Stimulated activated naive CD8-positive, alpha-beta T cell treated with anti-CD3 and anti-CD28 coated beads, Interleukin-15, Interleukin-2, amounts not matched to agents 100 ng/mL and 50 ng/mL, for 24 hours (primary cell): ENCODE results near the gene BACE1.

Experiments used
- H3K27ac Mint-ChIP-seq: one replicate; pipeline ENCODE4 v1.8.0; 2021; ENCODE audit warnings: mild to moderate bottlenecking, mixed read lengths
- H3K27me3 Mint-ChIP-seq: one replicate; pipeline ENCODE4 v1.8.0; 2021; ENCODE audit warnings: mixed read lengths
- H3K36me3 Mint-ChIP-seq: one replicate; pipeline ENCODE4 v1.8.0; 2021; ENCODE audit warnings: low read depth, mixed read lengths
- H3K4me1 Mint-ChIP-seq: one replicate; pipeline ENCODE4 v1.8.0; 2021; ENCODE audit warnings: low read depth, mixed read lengths
- H3K4me3 Mint-ChIP-seq: one replicate; pipeline ENCODE4 v1.8.0; 2021; ENCODE audit warnings: mild to moderate bottlenecking, mixed read lengths
- H3K9me3 Mint-ChIP-seq: one replicate; pipeline ENCODE4 v1.8.0; 2021; ENCODE audit warnings: mixed read lengths

The BACE1 gene

DNA sequence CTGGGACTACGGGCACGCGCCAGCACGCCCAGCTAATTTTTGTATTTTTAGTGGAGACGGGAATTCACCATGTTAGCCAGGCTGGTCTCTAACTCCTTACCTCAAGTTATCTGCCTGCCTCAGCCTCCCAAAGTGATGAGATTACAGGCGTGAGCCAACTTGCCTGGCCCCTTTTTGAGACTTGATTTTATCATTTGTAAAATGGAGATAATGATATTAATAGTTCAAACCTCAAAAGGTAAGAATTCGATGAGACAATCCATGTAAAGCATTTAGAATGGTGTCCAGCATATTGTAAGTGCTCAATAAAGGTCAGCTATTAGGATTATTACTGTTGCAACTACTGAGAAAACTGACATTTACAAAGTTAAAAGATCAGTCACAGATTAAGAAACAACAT is 2.7 kb upstream of the BACE1 start:
- Mint-ChIP-seq H3K36me3 (no peaks in the 10 kb centered on the region), H3K27ac (no peak overlapping the region), H3K4me1 (peaks cover 6% of the 10 kb centered on the region), H3K4me3 (no peak overlapping the region), H3K9me3 (no peaks in the 10 kb centered on the region), H3K27me3 (peaks cover 38% of the 10 kb centered on the region)

DNA sequence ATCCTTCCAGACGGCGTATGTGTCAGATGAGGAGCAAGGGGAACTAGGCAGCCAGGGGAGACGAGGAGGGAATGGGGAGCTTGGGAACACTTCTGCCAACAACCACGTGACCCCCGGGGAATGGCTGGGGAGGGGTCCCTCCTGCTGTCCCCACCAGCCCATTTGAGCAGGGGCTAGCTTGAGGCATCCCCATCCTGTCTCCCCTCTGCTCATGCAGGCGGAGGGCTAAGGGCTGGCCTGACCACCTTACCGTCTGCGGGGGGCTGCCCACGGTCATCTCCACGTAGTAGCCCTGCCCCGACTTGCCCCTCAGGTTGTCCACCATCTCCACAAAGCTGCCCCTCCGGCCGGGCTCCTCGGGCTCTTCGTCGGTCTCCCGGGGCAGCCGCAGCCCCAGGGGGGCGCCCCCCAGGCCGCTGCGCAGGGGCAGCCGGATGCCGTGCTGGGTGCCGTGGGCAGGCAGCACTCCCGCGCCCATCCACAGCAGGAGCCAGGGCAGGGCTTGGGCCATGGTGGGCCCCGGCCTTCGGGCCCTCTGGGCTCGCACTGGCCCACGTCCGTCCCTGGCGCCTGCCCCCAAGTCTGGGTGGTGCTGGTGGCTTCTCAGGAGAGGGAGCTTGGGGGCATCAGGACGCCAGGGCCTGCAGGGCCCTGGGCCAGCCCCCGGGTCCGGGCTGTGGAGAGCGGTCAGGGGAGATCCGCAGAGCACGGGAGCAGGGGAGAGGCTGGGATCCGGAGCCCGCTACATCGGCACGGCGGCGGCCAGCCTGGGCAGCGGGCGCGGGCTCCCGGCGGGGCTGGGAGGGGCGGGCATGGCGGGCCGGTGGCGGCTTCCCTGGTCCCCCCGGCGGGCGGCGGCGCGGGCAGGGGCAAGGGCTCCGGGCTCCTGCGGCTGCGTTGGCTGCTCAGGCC is 515 bp downstream of the BACE1 start:
- Mint-ChIP-seq H3K36me3 (no peaks in the 10 kb centered on the region), H3K27ac (peak overlapping the region; percentile 16), H3K27me3 (peaks cover 44% of the 10 kb centered on the region), H3K9me3 (no peaks in the 10 kb centered on the region), H3K4me3 (peak overlapping the region; percentile 79), H3K4me1 (peaks cover 6% of the 10 kb centered on the region)

- peaks cover 44% of the 10 kb centered on the region for H3K27me3 Mint-ChIP-seq
- H3K4me3 Mint-ChIP-seq = peak overlapping the region; percentile 53
- peak overlapping the region; percentile 16 for H3K27ac Mint-ChIP-seq
- peaks cover 6% of the 10 kb centered on the region for H3K4me1 Mint-ChIP-seq
- H3K9me3 Mint-ChIP-seq = no peaks in the 10 kb centered on the region
- H3K36me3 Mint-ChIP-seq = no peaks in the 10 kb centered on the region
Observed at GRCh38 chr11:117314840-117315239, 1.2 kb downstream of the BACE1 start.

DNA sequence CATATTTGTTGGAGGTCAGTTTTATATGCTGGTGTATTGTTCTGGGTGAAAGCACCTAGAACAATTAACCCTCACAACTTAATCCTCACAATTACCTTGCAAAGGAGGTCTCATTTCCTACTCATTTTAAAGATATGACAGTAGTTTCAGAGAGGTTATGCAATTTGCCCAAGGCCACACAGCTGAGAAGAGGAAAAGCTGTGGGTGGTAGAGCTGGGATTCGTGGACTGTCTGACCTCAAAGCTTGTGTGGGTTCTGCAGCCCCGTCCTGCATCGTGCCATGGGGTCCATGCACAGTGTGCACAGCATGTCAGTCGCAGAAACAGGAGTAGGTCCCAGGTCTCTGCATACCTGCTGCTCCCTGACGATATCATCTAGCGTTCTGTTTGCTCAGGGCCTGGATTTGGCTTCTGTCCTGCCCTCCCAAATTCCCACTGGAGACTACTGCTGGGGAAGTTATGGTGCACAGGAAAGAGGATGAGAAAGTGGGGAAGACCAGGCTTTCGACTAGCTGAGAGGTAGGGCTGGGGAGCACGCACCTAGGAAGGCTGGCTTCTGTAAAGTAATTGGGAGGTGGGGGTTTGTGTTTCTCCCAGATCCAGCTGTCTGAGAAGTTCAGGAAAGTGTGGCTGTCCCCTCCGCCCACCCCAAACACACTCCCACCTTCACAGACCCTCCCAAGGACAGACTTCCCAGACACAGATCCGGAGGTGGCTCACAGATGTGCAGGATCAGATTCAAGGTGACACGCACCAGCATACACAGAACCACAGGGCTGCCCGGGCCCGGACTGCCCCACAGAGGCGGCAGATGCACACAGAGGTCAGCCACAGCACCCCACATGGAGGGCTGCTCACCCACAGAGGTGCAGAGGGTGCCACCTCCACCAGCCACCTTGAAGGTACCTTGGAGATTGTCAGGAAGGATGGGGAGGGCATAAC is 2.0 kb downstream of the BACE1 start:
- Mint-ChIP-seq H3K4me1 (peaks cover 6% of the 10 kb centered on the region), H3K36me3 (no peaks in the 10 kb centered on the region), H3K27ac (no peak overlapping the region), H3K27me3 (peaks cover 42% of the 10 kb centered on the region), H3K4me3 (peak overlapping the region; percentile 23), H3K9me3 (no peaks in the 10 kb centered on the region)

DNA sequence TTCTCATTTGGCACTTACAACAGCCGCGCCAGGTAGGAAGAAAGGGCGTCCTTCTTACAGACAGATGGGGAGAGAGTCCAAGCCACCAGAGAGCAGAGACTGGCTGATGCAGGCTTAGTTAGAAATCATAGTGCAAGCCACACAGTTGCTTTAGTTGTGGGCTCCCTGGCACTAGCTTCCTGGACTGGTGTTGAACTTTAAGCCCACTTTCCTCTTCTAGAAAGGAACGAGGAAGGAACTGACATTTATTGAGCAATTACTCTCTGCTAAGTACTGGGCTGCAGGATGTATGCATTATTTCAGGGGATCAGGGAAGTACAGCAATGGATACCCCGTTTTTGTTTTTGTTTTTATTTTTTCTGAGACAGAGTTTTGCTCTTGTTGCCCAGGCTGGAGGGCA is 3.0 kb downstream of the BACE1 start:
- Mint-ChIP-seq H3K4me1 (peaks cover 6% of the 10 kb centered on the region), H3K4me3 (no peak overlapping the region), H3K36me3 (no peaks in the 10 kb centered on the region), H3K9me3 (no peaks in the 10 kb centered on the region), H3K27me3 (peaks cover 37% of the 10 kb centered on the region), H3K27ac (no peak overlapping the region)

GRCh38 chr11:117309310-117309709 is 6.7 kb downstream of the BACE1 start:
- Mint-ChIP-seq H3K4me3 (no peak overlapping the region), H3K27ac (no peak overlapping the region), H3K9me3 (no peaks in the 10 kb centered on the region), H3K4me1 (no peaks in the 10 kb centered on the region), H3K36me3 (no peaks in the 10 kb centered on the region), H3K27me3 (peaks cover 12% of the 10 kb centered on the region)

GRCh38 chr11:117305145-117305544 is 10.9 kb downstream of the BACE1 start:
- Mint-ChIP-seq H3K27me3 (no peaks in the 10 kb centered on the region), H3K36me3 (no peaks in the 10 kb centered on the region), H3K27ac (no peak overlapping the region)

DNA sequence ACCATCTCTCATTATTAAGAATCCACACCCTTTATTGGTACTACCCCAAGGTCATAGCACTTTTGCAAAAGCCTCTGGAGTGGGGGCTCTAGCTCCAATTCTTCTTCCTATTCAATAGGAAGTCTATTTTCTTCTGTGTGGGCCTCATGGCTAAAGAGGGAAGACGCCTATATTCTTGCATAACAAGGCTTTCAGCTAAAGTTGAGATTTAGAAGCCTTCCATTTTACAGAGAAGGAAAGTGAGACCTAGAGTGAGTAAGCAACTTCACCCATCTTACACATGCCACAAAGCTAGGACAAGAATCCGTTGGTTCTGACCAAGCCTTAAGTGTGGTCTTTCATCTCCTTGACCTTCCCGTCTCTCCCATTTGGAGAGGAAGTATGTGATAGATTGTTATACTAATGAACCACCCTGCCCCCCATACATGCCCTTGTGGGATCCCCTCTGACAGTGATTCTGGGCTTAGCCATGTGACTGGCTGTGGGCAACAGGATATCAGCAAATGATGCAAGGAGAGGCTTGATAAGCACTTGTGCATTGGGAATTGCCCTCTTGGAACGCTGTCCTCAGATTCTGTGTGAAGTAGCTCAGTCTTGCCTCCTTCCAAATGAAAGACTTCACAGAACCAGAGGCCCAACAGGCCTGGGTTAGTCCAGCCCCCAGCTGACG is 12.3 kb downstream of the BACE1 start:
- no peaks in the 10 kb centered on the region for H3K4me1 Mint-ChIP-seq
- H3K9me3 Mint-ChIP-seq = no peaks in the 10 kb centered on the region
- no peak overlapping the region for H3K4me3 Mint-ChIP-seq
- H3K27ac Mint-ChIP-seq = no peak overlapping the region
- H3K27me3 Mint-ChIP-seq = no peaks in the 10 kb centered on the region
- no peaks in the 10 kb centered on the region for H3K36me3 Mint-ChIP-seq

More at GRCh38 chr11:117305145-117305544, 10.9 kb downstream of the BACE1 start:
- Mint-ChIP-seq H3K4me3 (no peak overlapping the region), H3K4me1 (no peaks in the 10 kb centered on the region), H3K9me3 (no peaks in the 10 kb centered on the region)

- Mint-ChIP-seq H3K9me3 (no peaks in the 10 kb centered on the region), H3K27ac (no peak overlapping the region), H3K36me3 (no peaks in the 10 kb centered on the region), H3K27me3 (no peaks in the 10 kb centered on the region), H3K4me3 (no peak overlapping the region), H3K4me1 (no peaks in the 10 kb centered on the region)
Observed at GRCh38 chr11:117303101-117303500, 13.0 kb downstream of the BACE1 start.

DNA sequence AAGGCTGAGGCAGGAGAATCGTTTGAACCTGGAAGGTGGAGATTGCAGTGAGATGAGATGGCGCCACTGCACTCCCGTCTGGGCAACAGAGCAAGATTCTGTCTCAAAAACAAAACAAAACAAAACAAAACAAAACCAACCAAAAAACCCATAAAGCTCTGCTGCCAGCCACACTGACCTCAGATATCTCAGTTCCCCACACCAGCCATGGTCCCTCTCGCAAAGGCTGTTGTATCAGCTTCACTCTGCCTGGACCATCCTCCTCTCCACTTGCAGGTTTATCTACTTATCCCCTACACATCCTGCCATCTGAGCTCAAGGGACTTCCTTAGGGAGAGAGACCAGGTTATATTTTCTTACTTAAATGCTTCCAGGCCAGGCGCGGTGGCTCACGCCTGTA is 13.8 kb downstream of the BACE1 start:
- Mint-ChIP-seq H3K4me3 (no peak overlapping the region), H3K27ac (no peak overlapping the region), H3K27me3 (no peaks in the 10 kb centered on the region), H3K36me3 (no peaks in the 10 kb centered on the region), H3K9me3 (no peaks in the 10 kb centered on the region), H3K4me1 (no peaks in the 10 kb centered on the region)

- Mint-ChIP-seq H3K27me3 (no peaks in the 10 kb centered on the region), H3K9me3 (no peaks in the 10 kb centered on the region), H3K27ac (no peak overlapping the region), H3K4me3 (no peak overlapping the region), H3K4me1 (no peaks in the 10 kb centered on the region), H3K36me3 (no peaks in the 10 kb centered on the region)
Observed at GRCh38 chr11:117300773-117301172, 15.3 kb downstream of the BACE1 start.

GRCh38 chr11:117300283-117300663 is 15.8 kb downstream of the BACE1 start:
- Mint-ChIP-seq H3K27ac (no peak overlapping the region), H3K4me3 (no peak overlapping the region), H3K9me3 (no peaks in the 10 kb centered on the region), H3K27me3 (no peaks in the 10 kb centered on the region), H3K36me3 (no peaks in the 10 kb centered on the region), H3K4me1 (no peaks in the 10 kb centered on the region)

DNA sequence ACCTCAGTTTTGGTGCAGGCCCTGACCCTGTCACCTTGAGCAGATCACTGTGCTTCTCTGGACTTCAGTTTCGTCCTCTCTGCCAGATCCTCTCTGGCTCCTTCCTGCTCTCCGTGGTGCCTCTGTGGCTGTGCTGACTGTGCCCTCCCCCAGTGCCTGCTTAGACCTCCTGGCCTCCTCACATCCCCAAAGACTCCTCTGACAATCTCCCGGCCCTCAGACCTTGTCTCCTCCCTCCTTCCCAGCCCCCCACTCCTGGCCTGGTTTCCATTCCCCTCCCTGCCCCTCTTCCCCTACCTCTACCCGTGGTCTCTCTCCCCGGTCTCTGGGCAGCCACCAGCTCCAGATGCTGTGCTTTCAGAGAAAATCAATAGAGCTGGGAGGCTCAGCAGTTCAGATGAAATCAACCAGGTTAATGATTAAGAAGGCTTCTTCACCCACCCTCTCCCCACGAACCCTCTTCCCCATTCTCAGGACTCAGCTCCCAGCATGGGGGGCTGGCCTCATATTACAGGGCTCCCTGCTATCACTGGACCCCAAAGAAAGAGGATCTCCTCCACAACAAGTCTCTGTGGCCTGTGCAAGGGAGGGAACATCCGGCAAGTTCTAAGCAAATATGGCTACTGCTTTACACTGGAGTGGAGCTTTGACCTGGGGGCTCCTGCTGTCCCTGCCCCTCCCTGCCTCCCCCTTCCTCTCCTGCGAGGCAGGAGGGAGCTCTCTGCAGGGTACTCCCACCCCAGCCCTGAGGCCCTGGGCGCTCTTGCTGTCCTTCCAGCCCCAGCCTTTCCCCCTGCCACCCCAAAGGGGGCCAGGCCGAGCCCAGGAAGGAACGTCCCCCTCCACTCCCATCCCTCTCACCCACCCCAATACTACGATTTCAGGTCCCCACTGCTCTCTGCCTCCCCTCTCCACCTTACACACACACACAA is 16.4 kb downstream of the BACE1 start:
- Mint-ChIP-seq H3K4me1 (no peaks in the 10 kb centered on the region), H3K9me3 (no peaks in the 10 kb centered on the region), H3K27me3 (no peaks in the 10 kb centered on the region), H3K36me3 (no peaks in the 10 kb centered on the region), H3K27ac (no peak overlapping the region), H3K4me3 (no peak overlapping the region)

DNA sequence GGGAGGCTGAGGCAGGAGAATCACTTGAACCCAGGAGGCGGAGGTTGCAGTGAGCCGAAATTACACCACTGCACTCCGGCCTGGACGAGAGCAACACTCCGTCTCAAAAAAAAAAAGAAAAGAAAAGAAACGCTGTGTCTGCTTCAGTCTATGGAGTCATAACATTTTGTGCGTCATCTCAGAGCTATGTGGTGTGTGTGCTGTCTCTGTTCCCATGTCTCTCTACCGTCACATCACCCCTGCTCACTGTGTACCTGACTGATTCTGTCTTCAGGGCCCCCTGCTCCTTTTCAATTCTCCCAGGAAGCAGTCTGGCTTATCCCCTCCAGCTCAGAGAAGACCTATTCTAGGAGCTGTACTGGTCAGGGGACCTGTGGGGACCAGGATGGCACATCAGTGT is 17.9 kb downstream of the BACE1 start:
- Mint-ChIP-seq H3K9me3 (no peaks in the 10 kb centered on the region), H3K4me3 (no peak overlapping the region), H3K27ac (no peak overlapping the region), H3K36me3 (peaks cover 5% of the 10 kb centered on the region), H3K27me3 (no peaks in the 10 kb centered on the region), H3K4me1 (no peaks in the 10 kb centered on the region)
